Fibroblast of pulmonary artery (primary cell): ENCODE data around the gene THADA.

Experiments used
- DNase-seq: peaks from one replicate; pipeline ENCODE4 v3.0.0-alpha.2; 2010; ENCODE audit warnings: low read depth
- H3K4me3 ChIP-seq: replicated peaks from 2 replicates; pipeline ENCODE4 v1.5.1; 2011; ENCODE audit warnings: low read depth, mild to moderate bottlenecking, control low read depth, low read length, moderate library complexity
- CTCF ChIP-seq: IDR thresholded peaks from 2 replicates; pipeline ENCODE4 v1.5.1; 2011; ENCODE audit warnings: mild to moderate bottlenecking, control low read depth, low read length, inconsistent platforms; ENCODE audit errors: missing control alignments

THADA gene

GRCh38 chr2:43469713-43470112, 126.1 kb downstream of the THADA start:
- no peak for TF ChIP-seq CTCF
- no peak overlapping the region for H3K4me3 ChIP-seq
- DNase-seq = no peak

- no peak overlapping the region for H3K4me3 ChIP-seq
- no peak for TF ChIP-seq CTCF
- no peak for DNase-seq
Observed at GRCh38 chr2:43469094-43469493, 126.7 kb downstream of the THADA start.

GRCh38 chr2:43467891-43468290, 127.9 kb downstream of the THADA start:
- no peak overlapping the region for H3K4me3 ChIP-seq
- no peak for DNase-seq
- no peak for TF ChIP-seq CTCF

- H3K4me3 ChIP-seq = no peak overlapping the region
- DNase-seq = no peak
- no peak for TF ChIP-seq CTCF
Observed at GRCh38 chr2:43465234-43465633, 130.6 kb downstream of the THADA start.

GRCh38 chr2:43464590-43464989, 131.2 kb downstream of the THADA start:
- peak; percentile 86 for DNase-seq
- TF ChIP-seq CTCF = no peak
- H3K4me3 ChIP-seq = no peak overlapping the region

GRCh38 chr2:43462866-43463641, 132.8 kb downstream of the THADA start:
- no peak overlapping the region for H3K4me3 ChIP-seq
- TF ChIP-seq CTCF = no peak
- DNase-seq = no peak

- TF ChIP-seq CTCF = no peak
- no peak for DNase-seq
- H3K4me3 ChIP-seq = no peak overlapping the region
Observed at GRCh38 chr2:43461453-43462073, 134.3 kb downstream of the THADA start.
